Measurements from ENCODE around the gene KLHL29.

DNA sequence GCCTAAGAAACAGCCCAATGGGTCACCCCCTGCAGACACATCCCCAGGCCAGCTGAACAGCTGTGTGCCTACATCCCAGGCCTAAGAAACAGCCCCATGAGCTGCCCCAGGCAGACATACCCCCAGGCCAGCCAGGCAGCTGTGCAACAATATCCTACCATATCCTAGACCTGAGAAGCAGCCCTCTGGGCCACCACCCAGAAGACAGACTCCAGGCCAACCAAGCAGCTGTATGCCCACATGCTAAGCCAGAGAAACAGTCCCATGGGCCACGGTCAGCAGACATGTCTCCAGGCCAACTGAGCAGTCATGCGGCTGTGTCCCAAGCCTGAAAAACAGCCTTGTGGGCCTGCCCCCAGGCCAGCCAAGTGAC lies 336.5 kb downstream of the KLHL29 start:
- TF ChIP-seq EZH2 (IDR thresholded peaks at IDR 0.05; ENCODE audit: low read length, unreplicated experiment): no peak
- TF ChIP-seq EZH2phosphoT487 (IDR thresholded peaks at IDR 0.05; ENCODE audit: borderline replicate concordance, low read length): no peak
- TF ChIP-seq, protein P1, sequence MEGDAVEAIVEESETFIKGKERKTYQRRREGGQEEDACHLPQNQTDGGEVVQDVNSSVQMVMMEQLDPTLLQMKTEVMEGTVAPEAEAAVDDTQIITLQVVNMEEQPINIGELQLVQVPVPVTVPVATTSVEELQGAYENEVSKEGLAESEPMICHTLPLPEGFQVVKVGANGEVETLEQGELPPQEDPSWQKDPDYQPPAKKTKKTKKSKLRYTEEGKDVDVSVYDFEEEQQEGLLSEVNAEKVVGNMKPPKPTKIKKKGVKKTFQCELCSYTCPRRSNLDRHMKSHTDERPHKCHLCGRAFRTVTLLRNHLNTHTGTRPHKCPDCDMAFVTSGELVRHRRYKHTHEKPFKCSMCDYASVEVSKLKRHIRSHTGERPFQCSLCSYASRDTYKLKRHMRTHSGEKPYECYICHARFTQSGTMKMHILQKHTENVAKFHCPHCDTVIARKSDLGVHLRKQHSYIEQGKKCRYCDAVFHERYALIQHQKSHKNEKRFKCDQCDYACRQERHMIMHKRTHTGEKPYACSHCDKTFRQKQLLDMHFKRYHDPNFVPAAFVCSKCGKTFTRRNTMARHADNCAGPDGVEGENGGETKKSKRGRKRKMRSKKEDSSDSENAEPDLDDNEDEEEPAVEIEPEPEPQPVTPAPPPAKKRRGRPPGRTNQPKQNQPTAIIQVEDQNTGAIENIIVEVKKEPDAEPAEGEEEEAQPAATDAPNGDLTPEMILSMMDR (conservative IDR thresholded peaks at IDR 0.05; ENCODE audit: low read depth, low read length): no peak
